ENCODE data around the gene IRAK4.
A peak's percentile ranks its signal among the peaks of the same experiment; 100 is the strongest.

Gene IRAK4

DNA sequence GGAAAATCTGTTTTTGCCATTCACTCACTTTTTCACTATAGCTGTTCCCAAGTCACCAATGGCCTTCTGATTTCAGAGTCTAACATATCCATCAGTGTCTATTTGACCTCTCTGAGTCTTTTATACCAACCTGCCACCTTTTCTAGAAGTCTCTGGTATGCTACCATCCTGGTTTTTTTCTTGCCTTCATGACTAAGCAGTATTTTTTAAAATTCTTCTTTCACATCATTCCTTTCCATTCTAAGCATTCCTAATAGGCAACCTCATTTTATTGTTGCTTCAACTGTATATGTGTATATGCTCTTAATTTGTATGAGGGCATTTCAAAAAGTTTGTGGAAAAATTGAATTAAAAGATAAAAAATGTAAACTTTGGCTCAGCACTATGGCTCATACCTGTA, 5.0 kb downstream of the IRAK4 start:
- Histone ChIP-seq H3K4me3 (no peak overlapping the region), H3K27ac (no peak overlapping the region)

DNA sequence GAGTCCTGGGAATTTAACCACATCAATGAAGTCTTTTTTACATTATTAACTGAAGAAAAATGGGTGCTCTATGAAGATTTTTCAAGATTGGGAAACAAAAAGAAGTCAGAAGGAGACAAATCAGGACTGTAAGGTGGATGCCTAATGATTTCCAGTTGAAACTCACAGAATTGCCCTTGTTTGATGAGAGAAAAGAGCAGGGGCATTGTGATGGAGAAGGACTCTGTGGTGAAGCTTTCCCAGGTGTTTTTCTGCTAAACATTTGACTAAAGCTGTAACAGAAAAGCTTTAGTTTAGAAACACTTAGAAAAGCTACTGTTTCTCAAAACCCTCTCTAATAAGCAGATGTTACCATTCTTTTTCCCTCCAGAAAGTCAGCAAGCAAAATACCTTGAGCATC, 5.8 kb downstream of the IRAK4 start:
- Histone ChIP-seq H3K27ac (no peak overlapping the region), H3K4me3 (no peak overlapping the region)

DNA sequence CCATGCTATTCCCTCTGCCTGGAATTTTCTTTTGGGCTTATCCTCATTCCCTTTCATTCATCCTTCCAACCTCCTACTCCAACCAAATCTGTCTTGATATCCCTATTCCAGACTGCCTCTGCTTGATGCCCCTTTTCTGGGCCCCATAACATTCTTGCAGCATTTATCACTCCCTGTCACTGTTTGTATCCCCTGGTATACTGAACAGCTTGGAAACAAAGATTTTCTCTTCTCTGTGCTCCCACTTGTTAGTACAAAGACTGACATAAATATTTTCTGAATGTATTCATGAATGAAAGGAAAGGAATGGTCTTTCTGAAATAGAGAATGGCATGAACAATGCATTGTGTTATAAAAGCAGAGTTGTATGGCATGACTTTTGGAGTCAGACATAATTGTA, 7.5 kb downstream of the IRAK4 start:
- H3K27ac ChIP-seq, result no peak overlapping the region
- no peak overlapping the region for H3K4me3 ChIP-seq

DNA sequence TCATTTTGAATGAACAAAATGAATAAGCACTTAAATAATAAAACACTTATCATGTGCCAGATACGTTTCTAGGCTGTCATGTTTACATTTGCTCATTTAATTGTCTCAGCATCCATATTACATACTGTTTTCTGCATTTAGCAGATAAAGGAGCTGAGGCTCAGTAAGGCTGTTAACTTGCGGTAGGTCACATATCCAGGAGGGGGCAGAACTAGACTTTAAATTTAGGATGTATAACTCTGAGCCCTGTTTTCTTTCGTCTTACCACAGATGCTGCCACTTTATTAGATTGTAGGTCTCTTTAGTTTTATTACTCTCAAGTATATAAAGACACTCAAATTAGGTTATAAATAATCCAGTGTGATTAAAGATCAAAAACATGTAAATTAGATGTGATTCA, 17.7 kb downstream of the IRAK4 start:
- Histone ChIP-seq H3K27ac (no peak overlapping the region), H3K4me3 (no peak overlapping the region)

DNA sequence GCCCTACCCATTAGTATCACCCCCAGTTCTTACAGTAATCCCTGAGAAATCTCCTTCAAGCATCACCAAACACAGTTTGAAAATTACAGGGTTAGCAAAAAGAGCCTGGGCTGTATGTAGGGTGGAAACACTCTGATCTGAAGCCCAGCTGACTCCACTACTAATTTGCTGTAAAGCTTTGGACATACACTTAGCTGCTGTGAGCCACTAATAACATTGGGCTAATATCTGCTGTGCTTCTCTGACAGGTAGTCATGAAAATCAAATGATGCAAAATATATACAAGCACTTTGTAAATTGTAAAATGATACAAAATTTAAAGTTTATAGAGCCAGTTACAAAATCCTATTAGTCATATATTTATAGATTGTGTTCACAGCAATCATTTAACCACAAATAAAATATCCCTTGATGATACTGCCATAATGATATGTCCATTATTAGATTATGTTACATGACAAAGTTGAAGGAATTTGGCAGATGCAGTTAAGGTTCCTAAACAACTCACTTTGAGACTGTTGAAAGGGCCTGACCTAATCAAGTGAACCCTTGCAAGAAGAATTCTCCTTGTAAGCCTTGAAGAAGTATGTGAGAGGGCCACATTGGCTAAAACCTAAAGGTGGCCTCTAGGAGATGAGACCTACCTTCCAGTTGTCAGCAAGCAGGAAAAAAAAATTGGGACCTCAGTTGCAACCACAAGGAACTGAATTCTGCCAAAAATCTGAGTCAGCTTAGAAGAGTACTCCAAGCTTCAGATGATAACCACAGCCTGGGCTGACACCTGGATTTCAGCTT, 28.3 kb downstream of the IRAK4 start:
- Histone ChIP-seq H3K4me3 (no peak overlapping the region), H3K27ac (no peak overlapping the region)

DNA sequence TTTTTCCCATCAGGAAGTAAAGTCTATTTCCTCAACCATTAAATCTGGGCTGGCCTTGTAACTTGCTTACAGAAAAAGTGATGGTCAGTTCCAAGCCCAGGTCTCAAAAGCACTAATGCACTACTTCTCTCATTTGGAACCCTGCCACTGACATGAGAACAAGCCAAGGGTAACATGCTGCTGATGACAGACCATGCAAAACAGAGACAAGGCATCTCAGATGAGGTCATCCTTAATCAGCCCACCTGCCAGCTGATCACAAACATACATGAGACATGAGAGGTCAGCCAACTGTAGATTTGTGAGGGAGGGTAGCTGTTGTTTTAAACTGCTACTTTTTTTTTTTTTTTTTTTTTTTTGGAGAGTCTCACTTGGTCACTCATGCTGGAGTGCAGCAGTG, 31.2 kb downstream of the IRAK4 start:
- no peak overlapping the region for H3K4me3 ChIP-seq
- no peak overlapping the region for H3K27ac ChIP-seq

DNA sequence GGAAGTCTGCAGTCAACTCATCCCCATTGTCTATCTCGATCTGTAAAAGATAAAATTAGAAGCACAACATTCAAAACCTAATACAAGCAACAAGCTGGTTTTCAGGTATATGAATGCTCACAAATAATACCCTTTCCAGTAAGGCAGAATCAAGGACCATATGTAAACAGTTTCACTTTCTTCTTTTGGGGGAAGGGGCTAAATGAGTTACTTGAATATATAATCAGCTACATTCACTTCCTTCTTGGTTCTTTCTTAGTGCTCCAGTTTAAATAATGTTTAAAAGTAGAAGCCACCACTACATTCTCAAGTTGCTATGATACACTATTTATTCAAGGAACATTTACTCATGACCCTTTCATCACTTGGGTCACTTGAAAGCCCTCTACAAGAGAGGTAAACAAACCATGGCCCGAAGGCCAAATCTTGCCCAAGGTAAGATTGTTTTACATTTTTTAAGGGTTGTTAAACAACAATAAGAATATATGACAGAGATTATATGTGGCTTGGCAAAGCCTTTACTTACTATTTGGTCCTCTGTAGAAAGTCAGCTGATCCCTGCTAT, 37.0 kb downstream of the IRAK4 start:
- Histone ChIP-seq H3K27ac (no peak overlapping the region), H3K4me3 (no peak overlapping the region)

DNA sequence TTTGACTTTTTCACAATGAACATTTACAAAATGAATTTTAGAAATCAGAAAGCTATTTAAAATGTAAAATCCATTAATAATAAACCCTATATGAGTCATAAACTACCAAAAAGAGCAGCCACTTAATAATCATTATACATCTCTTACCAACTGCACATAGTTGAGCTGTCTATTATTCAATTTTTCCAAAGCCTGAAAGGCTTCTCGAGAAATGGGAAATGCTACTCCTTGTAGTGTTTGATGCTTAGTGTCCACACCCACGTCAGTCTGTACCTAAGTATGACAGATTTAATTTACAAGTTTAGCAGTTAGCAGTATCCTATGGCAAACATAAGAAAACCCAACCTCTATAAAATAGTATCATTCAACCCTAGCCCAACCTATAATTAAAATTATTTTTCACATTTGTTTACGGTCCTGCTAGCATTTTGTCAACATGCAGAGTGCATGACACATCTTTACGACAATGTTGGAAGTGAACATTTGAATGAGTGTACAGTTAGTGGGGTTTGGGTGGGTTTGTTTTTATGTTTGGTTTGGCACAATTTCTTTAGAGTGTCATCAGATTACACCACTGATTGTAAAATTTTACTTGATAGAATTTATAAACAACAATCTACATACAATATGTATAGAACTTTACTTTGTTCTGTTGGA, 38.9 kb downstream of the IRAK4 start:
- H3K27ac ChIP-seq, result no peak overlapping the region

DNA sequence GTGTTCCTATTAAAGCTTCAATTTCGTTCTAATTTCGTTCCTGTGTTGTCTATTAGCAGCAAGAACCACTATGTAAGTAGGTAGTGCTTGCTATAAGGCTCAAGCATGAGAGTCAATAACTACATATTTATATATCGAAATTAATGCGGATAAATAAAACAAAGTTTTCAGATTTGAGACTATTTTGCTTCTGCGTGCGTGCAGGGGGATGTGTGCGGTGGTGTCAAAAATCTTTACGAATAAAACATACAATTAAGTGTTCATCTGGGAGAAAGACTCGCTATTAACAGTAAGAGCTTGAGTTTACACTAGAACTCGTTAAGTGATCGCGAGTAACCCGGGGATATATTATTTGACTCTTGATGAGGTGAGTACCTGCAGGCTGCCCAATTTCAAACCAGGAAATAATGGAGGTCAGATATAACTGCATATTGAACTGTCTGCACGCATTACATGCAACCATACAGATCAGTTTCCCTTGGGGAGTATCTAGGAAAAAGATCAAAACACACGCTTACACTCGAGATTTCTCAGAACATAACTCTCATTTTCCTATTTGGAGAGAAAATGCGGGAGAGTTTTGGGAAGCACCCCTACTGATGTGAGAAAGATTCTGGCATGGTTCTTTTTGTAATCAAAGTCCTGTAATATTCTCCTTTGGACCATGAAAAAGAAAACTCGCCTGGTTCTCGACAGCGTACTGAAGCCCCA, 46.6 kb downstream of the IRAK4 start:
- Histone ChIP-seq H3K4me3 (peak overlapping the region; percentile 64 to 99 (median 90)), H3K27ac (peak overlapping the region; percentile 94 to 99 (median 98))

More for the DNA sequence above, 38.9 kb downstream of the IRAK4 start:
- no peak overlapping the region for H3K4me3 ChIP-seq

DNA sequence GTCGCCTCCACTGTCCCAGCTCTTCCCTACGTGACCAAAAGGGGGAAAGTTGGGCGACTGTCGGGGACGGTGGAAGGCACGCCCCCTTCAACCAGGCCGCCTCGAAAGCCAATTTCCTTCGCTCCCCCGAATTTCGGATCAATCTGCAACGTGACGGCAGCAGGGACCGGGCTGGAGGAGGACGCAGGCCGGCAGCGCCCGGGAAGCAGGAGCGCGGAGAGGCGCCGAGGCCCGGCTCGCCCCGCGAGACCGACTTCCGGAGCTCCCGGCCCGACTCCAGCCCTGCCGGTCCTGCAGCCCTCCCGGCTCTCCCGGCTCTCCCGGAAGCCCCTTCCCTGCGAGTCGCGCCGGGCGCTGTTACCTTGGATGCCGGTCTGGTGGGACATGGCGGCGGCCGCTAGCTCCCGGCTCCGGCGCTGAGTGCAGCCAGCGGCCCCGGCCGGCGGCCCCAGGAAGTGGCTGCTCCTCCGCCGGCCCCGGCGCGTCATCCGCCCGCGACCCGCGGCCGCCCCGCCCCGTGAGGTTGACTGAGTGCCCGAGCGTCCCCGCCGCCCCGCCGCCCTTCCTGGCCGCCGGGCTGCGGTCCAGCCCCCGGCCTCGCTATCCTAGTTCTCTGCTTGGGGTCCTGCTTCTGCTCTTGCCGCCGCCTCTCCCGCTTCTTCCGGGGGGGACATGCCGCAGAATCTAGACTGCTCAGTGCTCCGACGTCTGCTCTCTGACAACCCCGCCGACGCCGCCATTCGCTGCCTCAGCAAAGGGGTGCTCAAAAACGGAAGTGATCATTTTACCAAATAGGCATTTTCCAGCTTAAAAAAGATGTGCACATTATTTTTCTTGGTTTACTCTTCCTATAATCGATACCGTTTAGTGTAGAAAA, 47.3 kb downstream of the IRAK4 start, which contains the start of gene TWF1:
Gene TWF1, minus strand, starts transcription at position 458 of the 877 bp plus-strand sequence. Its CDS starts 72 bp downstream, at position 386.
- H3K4me3 ChIP-seq, result peak within 1 kb of the TSS; percentile 64 to 99 (median 90)
- H3K27ac ChIP-seq, result peak within 1 kb of the TSS; percentile 94 to 99 (median 98)

DNA sequence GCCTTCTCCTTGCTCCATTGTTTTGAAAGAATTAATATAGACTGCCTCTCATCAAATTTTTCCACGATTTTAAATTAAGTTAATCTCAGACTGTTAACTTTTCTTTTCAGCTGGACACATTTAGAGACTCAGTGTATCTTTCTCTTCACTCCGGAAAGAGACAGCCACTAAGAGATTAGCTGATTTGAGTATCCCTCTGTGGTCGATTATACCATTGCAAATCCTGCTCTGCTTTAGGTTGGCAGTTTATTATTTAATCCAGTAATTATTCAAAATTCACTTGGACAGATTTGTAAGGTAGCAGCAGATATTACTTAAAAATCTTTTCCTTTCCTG, 48.0 kb downstream of the IRAK4 start:
- Histone ChIP-seq H3K27ac (peak overlapping the region; percentile 94 to 99 (median 98)), H3K4me3 (peak overlapping the region; percentile 64 to 99 (median 90))

DNA sequence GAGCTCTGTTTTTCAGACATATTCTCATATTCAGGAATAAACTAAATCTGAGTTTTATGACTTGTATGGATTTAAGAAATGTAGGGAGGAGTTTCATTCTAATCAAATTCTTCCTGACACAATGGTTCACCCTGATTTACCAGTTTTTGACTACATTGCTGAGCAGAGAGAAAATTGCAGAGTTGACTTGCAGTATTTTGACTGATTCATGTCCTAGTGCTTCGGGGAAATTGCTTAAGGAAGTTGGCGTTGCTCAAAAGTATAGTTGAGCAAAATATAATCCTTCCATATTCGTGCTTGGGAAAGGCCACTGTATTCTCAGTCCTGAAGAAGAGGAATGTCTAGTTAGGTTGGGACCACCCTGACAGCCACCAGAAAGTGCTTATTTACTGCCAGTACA, 48.6 kb downstream of the IRAK4 start:
- Histone ChIP-seq H3K4me3 (no peak overlapping the region), H3K27ac (peak overlapping the region in 18 of 21 experiments; percentile 94 to 99 (median 98))

DNA sequence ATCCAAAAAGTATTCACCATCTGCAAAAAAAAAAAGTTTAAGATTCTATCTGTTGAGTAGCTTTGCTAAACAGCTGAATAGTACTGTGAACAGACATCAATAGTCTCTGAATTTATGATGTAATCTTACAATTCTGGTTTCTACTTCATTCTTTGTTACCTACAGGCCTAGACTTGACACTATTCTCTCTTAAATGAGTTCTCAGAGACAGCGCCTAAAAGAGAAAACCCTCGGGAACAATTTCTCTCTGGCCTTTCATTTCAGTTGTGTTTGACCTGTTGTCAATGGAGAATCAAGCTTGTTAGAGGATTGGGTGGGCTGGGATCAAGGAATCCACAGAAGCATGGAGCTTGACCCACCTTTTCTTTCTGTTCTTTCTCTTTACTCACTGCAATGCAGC, 53.3 kb downstream of the IRAK4 start:
- Histone ChIP-seq H3K4me3 (no peak overlapping the region), H3K27ac (peak overlapping the region in 11 of 21 experiments; percentile 8 to 77 (median 43))

DNA sequence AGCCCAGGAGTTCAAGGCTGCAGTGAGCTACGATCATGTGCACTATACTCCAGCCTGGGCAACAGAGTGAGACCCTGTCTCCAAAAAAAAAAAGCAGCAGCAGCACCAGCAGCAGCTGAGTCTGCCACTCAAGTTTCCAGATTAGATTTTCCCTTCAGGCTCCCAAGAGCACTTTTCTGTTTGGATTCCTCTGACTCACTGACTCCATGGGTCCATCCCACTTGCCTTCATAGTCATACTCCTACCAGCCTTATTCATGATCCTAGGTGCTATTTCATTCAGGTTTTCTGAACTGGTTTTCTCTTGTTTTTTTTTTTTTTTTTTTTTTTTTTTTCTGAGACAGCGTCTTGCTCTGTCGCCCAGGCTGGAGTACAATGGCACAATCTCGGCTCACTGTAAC, 54.2 kb downstream of the IRAK4 start:
- Histone ChIP-seq H3K4me3 (no peak overlapping the region), H3K27ac (peak overlapping the region in 5 of 21 experiments; percentile 8 to 77 (median 48))

DNA sequence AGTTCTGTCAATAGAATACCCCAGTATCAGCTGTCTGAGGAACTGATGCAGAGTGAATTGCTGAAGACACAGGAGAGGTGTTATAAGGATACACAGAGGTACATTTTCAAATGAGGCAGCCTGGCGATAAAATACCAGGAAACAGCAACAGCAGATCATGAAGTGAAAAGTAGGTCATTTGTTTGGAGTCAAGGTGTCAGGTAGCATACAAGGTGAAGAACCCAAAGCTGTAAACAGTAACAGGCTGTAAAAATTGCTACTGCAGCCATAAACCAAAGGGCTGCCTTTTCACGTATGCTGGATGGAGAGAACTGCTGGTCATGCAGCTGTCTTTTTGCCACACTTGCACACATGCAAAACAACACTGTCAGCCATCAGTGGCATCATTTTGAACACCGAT, 56.7 kb downstream of the IRAK4 start:
- no peak overlapping the region for H3K27ac ChIP-seq

DNA sequence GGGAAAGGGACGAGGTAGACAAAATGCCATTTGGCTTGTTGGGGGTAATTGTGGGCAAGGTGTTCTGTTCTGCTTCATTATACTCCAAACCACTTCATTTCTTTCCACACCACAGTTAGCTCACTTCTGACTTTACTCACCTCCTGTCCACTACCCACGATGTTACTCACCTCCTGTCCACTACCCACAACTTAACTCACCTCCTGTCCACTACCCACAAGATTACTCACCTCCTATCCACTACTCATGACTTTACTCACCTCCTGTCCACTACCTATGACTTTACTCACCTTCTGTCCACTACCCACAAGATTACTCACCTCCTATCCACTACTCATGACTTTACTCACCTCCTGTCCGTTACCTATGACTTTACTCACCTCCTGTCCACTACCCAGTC, 57.4 kb downstream of the IRAK4 start:
- H3K27ac ChIP-seq, result no peak overlapping the region
- H3K4me3 ChIP-seq, result no peak overlapping the region

More for the DNA sequence above, 56.7 kb downstream of the IRAK4 start:
- no peak overlapping the region for H3K4me3 ChIP-seq

DNA sequence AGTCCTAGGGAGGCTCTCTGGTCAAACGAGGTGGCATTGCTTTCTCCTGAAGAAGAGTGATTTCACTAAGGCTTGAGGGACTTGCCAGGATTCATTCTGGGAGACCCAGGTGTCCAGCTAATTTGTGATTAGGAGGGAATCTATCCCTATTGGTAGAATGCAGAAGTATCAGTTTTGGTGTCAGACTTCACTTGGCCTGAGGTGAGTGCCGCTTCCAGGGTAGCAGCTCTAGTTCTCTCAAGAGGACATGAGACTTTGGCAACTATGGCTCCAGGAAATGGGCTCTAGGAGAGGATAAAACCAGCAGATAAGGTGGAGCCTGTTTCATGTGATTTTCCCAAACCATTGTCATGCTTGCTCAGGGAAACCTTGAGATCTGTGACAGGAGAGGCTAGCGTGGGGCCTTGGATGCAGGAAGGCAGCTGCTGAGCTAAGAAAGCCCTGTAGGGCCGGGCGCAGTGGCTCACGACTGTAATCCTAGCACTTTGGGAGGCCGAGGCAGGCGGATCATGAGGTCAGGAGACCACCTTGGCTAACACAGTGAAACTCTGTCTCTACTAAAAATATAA, 65.5 kb downstream of the IRAK4 start:
- Histone ChIP-seq H3K27ac (peak overlapping the region in 1 of 21 experiments; percentile 4), H3K4me3 (no peak overlapping the region)

DNA sequence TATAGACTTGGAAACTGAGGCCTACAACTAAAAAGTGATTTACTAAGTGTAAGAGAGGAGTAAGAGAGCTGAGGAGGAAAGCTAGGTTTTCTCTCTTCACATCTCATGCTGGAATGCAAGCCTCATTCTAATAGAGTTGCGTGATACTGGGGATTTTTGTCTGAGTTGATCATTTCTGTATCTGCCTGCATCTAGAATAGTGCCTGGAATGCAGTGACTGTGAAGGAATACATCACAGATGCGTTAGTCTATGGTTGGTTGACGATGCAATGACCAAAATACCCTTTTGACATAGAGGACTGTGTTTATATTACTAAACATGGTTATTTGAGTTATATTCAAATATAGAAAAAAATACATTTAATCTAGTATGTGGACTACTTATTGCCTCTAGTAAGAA, 67.9 kb downstream of the IRAK4 start:
- H3K27ac ChIP-seq, result peak overlapping the region in 2 of 21 experiments; percentile 22 to 60
- no peak overlapping the region for H3K4me3 ChIP-seq

DNA sequence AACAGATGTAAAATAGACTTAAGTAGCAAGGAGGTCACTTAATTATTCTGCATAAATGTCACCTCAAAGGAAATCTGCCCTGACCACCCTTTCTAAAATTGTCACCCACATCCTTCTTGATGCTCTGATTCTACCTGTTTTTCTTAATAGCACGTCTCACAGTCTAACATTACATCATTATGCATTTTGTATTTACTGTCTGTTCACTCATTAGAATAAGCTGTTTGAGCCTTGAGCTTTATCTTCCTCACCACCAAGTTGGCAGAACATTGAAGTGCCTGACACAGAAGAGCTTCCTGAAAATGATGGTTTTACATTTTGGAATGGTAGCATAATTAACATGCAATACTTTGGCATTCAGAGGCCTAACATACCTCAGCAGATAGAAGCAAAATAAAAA, 68.3 kb downstream of the IRAK4 start:
- H3K27ac ChIP-seq, result peak overlapping the region in 1 of 21 experiments; percentile 60
- no peak overlapping the region for H3K4me3 ChIP-seq
